ENCODE results near the gene AAK1.
"Not testable (repeated sequence)": the region's sequence is repeated elsewhere in the genome, so short reads cannot be mapped to it uniquely, and the experiment has no call there.

AAK1 gene

DNA sequence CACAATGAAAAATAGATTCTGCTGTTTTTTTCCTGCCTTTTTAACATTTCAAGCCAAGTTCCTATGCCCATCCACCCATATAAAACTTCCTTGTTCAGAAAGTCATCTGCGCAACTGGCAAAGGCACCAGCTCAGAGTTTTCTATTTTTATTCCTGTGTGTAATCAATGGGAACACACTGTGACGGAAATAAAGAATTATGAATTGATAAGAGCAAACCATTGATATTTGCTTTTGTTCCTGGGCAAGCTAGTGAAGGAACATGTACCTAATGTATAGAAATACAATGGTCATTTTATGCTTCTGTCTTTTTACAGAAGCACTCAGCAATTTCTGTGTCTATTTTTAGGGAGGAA, 30.8 kb upstream of the AAK1 start:
- no peak for TF ChIP-seq CTCF (IDR thresholded peaks at IDR 0.05; ENCODE audit: low read depth, low read length, missing control alignments)
- no peak overlapping the region for H3K4me3 ChIP-seq (replicated peaks; ENCODE audit: low read depth, low read length)
- DNase-seq (ENCODE audit: extremely low read depth, low read depth): no peak

- not testable (repeated sequence) for DNase-seq (ENCODE audit: extremely low read depth, low read depth); H3K4me3 ChIP-seq (replicated peaks; ENCODE audit: low read depth, low read length)
Measured at GRCh38 chr2:69673098-69673497, 29.6 kb upstream of the AAK1 start.

GRCh38 chr2:69669666-69670065, 26.1 kb upstream of the AAK1 start:
- no peak for DNase-seq (ENCODE audit: extremely low read depth, low read depth)
- no peak overlapping the region for H3K4me3 ChIP-seq (replicated peaks; ENCODE audit: low read depth, low read length)
- TF ChIP-seq CTCF (IDR thresholded peaks at IDR 0.05; ENCODE audit: low read depth, low read length, missing control alignments): no peak

GRCh38 chr2:69668598-69668997, 25.1 kb upstream of the AAK1 start:
- no peak overlapping the region for H3K4me3 ChIP-seq (replicated peaks; ENCODE audit: low read depth, low read length)
- no peak for DNase-seq (ENCODE audit: extremely low read depth, low read depth)
- TF ChIP-seq CTCF (IDR thresholded peaks at IDR 0.05; ENCODE audit: low read depth, low read length, missing control alignments): no peak

GRCh38 chr2:69667805-69668382, 24.4 kb upstream of the AAK1 start:
- DNase-seq (ENCODE audit: extremely low read depth, low read depth): no peak
- no peak overlapping the region for H3K4me3 ChIP-seq (replicated peaks; ENCODE audit: low read depth, low read length)
- no peak for TF ChIP-seq CTCF (IDR thresholded peaks at IDR 0.05; ENCODE audit: low read depth, low read length, missing control alignments)

DNA sequence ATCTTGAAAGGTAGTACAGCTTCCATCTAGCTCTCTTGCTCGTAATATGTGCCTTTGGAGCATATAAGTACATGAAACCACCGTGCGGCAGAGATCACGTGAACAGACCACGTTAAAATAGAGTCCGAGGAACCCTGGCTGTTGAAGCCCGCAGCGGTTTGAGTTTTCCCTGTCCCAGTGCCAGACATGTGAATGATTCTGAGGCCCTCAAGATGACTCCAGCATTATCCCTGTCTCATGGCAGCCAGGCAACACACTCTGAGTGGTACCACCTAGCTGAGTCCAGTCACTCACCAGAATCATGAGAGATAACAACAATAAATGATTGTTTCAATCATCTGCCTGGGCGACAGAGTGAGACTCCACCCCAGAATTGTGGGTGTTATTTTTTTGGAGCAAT, 21.6 kb upstream of the AAK1 start:
- H3K4me3 ChIP-seq (replicated peaks; ENCODE audit: low read depth, low read length): no peak overlapping the region
- no peak for DNase-seq (ENCODE audit: extremely low read depth, low read depth)
- TF ChIP-seq CTCF (IDR thresholded peaks at IDR 0.05; ENCODE audit: low read depth, low read length, missing control alignments): no peak

GRCh38 chr2:69663860-69664259, 20.3 kb upstream of the AAK1 start:
- no peak for DNase-seq (ENCODE audit: extremely low read depth, low read depth)
- no peak overlapping the region for H3K4me3 ChIP-seq (replicated peaks; ENCODE audit: low read depth, low read length)
- no peak for TF ChIP-seq CTCF (IDR thresholded peaks at IDR 0.05; ENCODE audit: low read depth, low read length, missing control alignments)

- DNase-seq (ENCODE audit: extremely low read depth, low read depth); H3K4me3 ChIP-seq (replicated peaks; ENCODE audit: low read depth, low read length): not testable (repeated sequence)
Measured at GRCh38 chr2:69662547-69662946, 19.0 kb upstream of the AAK1 start.

Data from HFF-Myc (cell line).